HL-60 (cell line): ENCODE data around the gene AFF1.

Experiments used
- DNase-seq, 2 experiments: peaks; one replicate each; pipeline ENCODE4 v3.0.0-alpha.2; 2010 to 2020; ENCODE audit warnings: low read depth in 1 of 2, low spot score in 1 of 2
- H3K27ac ChIP-seq: fragments of 250-450 bp; sonication (Bioruptor Pico); replicated peaks from 2 replicates; pipeline ENCODE4 v1.5.1; 2020; ENCODE audit warnings: mild to moderate bottlenecking, moderate library complexity
- H3K27me3 ChIP-seq: fragments of 250-450 bp; sonication (Bioruptor Pico); 2 replicates; pipeline ENCODE4 v1.5.1; 2021; ENCODE audit warnings: mild to moderate bottlenecking, moderate library complexity; ENCODE audit not compliant: insufficient read depth, poor library complexity, severe bottlenecking
- H3K4me3 ChIP-seq: replicated peaks from 2 replicates; pipeline ENCODE4 v1.5.1; 2011; ENCODE audit warnings: mild to moderate bottlenecking, control low read depth, low read length; ENCODE audit not compliant: insufficient read depth
- GABPA ChIP-seq: IDR thresholded peaks from 2 replicates; pipeline ENCODE4 v1.6.1; 2012; ENCODE audit warnings: low read depth
- POLR2AphosphoS5 ChIP-seq: IDR thresholded peaks from 2 replicates; pipeline ENCODE4 v1.6.1; 2012; ENCODE audit warnings: low read depth
- SPI1 ChIP-seq: IDR thresholded peaks from 2 replicates; pipeline ENCODE4 v1.6.1; 2012; ENCODE audit warnings: low read depth, mild to moderate bottlenecking, borderline replicate concordance
- TF ChIP-seq, protein P1 (sequence below): IDR thresholded peaks from one replicate; pipeline ENCODE4 v1.5.1; 2011; ENCODE audit warnings: low read length, control low read depth, inconsistent platforms; ENCODE audit not compliant: insufficient read depth
- TF ChIP-seq, protein P2 (sequence below): IDR thresholded peaks from 2 replicates; pipeline ENCODE4 v1.6.1; 2012; ENCODE audit warnings: low read depth; ENCODE audit not compliant: insufficient replicate concordance

Gene AFF1

DNA sequence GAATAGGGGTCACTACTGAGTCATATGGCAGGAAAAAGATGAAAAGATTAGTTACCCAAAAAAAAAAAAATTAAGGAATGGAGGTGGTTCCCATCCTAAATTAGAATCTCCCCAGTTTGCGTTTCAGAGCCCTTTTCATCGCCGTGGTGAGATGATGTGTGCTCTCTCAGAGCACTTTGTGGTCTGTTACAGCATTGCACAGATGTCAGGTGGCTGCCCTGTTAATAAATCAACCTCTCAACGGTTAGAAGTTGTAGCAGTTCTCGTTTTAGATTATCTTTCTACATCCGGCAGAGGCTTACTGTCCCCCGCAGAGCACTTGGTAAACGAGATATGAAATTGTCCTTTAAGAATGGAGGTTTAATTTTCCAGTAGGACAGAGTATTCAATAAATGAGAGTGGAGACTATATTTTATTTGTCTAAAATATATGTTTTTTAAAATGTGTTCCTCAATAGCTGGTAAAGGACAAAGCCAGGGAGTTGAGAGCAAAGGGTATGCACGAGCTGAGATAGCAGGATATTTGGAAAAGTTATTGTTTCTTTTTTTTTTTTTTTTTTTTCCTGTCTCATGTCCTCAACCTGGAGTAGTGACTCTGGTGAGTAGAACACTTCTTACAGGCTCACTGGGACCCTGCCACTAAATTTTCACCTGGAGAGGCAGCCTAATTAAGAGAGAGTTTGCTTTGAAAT is 26.9 kb downstream of the AFF1 start:
- peak; percentile 52; the same call in 1 of the 2 replicates for TF ChIP-seq GABPA
- TF ChIP-seq, protein P1, sequence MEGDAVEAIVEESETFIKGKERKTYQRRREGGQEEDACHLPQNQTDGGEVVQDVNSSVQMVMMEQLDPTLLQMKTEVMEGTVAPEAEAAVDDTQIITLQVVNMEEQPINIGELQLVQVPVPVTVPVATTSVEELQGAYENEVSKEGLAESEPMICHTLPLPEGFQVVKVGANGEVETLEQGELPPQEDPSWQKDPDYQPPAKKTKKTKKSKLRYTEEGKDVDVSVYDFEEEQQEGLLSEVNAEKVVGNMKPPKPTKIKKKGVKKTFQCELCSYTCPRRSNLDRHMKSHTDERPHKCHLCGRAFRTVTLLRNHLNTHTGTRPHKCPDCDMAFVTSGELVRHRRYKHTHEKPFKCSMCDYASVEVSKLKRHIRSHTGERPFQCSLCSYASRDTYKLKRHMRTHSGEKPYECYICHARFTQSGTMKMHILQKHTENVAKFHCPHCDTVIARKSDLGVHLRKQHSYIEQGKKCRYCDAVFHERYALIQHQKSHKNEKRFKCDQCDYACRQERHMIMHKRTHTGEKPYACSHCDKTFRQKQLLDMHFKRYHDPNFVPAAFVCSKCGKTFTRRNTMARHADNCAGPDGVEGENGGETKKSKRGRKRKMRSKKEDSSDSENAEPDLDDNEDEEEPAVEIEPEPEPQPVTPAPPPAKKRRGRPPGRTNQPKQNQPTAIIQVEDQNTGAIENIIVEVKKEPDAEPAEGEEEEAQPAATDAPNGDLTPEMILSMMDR: no peak
- TF ChIP-seq, protein P2, sequence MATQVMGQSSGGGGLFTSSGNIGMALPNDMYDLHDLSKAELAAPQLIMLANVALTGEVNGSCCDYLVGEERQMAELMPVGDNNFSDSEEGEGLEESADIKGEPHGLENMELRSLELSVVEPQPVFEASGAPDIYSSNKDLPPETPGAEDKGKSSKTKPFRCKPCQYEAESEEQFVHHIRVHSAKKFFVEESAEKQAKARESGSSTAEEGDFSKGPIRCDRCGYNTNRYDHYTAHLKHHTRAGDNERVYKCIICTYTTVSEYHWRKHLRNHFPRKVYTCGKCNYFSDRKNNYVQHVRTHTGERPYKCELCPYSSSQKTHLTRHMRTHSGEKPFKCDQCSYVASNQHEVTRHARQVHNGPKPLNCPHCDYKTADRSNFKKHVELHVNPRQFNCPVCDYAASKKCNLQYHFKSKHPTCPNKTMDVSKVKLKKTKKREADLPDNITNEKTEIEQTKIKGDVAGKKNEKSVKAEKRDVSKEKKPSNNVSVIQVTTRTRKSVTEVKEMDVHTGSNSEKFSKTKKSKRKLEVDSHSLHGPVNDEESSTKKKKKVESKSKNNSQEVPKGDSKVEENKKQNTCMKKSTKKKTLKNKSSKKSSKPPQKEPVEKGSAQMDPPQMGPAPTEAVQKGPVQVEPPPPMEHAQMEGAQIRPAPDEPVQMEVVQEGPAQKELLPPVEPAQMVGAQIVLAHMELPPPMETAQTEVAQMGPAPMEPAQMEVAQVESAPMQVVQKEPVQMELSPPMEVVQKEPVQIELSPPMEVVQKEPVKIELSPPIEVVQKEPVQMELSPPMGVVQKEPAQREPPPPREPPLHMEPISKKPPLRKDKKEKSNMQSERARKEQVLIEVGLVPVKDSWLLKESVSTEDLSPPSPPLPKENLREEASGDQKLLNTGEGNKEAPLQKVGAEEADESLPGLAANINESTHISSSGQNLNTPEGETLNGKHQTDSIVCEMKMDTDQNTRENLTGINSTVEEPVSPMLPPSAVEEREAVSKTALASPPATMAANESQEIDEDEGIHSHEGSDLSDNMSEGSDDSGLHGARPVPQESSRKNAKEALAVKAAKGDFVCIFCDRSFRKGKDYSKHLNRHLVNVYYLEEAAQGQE: peak; percentile 32
- TF ChIP-seq POLR2AphosphoS5: peak; percentile 88
- peak; percentile 85; the same call in 1 of the 2 replicates for TF ChIP-seq SPI1
- no peak overlapping the region for H3K4me3 ChIP-seq
- DNase-seq: peak; percentile 47 to 88
- peak overlapping the region; percentile 85 for H3K27ac ChIP-seq
- no peaks in the 10 kb centered on the region for H3K27me3 ChIP-seq

DNA sequence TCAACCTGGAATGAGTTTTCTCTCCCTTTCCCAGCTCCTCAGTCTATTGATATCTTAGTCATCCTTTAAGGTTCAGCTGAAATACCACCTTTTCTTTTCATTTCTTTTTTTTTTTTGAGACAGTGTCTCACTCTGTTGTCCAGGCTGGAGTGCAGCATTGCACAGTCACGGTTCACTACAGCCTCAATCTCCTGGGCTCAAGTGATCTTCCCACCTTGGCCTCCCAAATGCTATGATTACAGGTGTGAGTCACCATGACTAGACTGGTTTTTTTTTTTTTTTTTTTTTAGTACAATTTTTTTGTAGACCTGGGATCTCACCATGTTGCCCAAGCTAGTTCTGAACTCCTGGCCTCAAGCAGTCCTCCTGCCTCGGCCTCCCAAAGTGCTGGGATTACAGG is 28.9 kb downstream of the AFF1 start:
- Histone ChIP-seq H3K4me3 (no peak overlapping the region), H3K27me3 (no peaks in the 10 kb centered on the region), H3K27ac (peak overlapping the region; percentile 25)
- TF ChIP-seq POLR2AphosphoS5 (no peak), GABPA (no peak), SPI1 (no peak)
- TF ChIP-seq, protein P1: no peak
- TF ChIP-seq, protein P2: no peak
- no peak for DNase-seq

DNA sequence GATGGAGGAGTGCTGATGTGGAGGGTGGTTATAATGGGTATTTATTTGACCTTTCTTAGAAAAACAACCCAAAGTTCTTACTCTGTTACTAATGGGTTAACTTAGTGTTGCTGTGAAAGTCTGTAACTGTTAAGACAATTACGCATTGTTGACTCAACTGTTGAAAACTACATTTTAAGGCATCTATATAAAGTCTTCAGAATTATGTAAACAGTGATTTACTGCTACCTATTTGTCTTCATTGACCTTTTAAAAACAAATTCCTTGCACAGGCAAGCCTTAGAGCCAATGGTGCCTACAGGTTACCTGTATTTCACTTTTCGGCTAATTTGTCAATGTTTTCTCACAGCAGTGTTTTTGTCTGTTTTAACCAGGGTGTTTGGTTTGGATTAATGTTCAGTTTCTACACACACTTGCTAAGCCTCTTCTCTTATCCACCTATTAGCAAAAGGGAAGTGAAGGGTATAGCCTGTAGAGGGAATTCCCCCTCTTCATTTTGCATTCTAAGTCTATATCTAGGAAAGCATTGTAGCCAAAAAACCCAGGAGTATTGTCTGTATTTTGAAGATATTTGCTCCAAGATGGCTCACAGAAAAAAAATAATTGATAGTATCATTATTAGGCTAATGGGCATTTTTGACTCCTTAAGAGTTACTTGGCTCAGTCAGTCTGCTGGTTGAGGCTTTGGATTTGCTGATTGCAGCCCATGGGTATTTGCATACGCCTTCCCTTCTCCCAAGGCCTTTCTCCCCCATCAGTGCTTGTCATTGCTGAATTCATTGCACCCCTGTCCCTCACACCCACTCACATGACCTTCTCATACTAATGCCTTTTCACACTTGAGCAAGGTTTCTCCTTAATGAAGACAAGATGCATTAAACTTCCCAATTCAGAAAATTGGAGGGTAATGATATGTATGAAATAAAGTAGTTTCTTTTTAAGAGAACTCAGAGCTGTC is 30.5 kb downstream of the AFF1 start:
- TF ChIP-seq SPI1 (peak; percentile 85), GABPA (no peak), POLR2AphosphoS5 (no peak)
- TF ChIP-seq, protein P1: no peak
- TF ChIP-seq, protein P2: no peak
- no peak overlapping the region for H3K4me3 ChIP-seq
- no peaks in the 10 kb centered on the region for H3K27me3 ChIP-seq
- H3K27ac ChIP-seq: peak overlapping the region; percentile 16
- DNase-seq: no peak
